DND-41 (cell line): ENCODE results near the gene TSN.

Experiments
- CTCF ChIP-seq: IDR thresholded peaks from 2 replicates; pipeline ENCODE4 v1.5.1; 2012; ENCODE audit warnings: borderline replicate concordance, low read length, moderate library complexity, mild to moderate bottlenecking; ENCODE audit not compliant: poor library complexity, severe bottlenecking; ENCODE audit errors: extremely low read depth
- EZH2 ChIP-seq: IDR thresholded peaks from 3 replicates; pipeline ENCODE4 v1.6.1; 2012; ENCODE audit warnings: borderline replicate concordance, low read depth, mild to moderate bottlenecking, moderate library complexity, low read length, inconsistent platforms; ENCODE audit not compliant: severe bottlenecking

- no peak for TF ChIP-seq CTCF
- TF ChIP-seq EZH2: no peak
These were observed 19.9 kb upstream of the TSN start for GRCh38 chr2:121735518-121736074.
